ENCODE measurements around the gene OR51M1. TPM values are rescaled to one million over a fixed set of nuclear protein-coding genes. Genes with fewer than 3 reads are reported as not detected.

OR51M1 gene
- polyA plus RNA-seq, 1 of the 3 experiments (the other 2 are of a cell fraction): not detected

GRCh38 chr11:5362017-5362625, 21.5 kb upstream of the OR51M1 start:
- no peak for DNase-seq
- Histone ChIP-seq H3K79me2 (ENCODE audit: insufficient read depth) (no peaks in the 10 kb centered on the region), H3K27me3 (ENCODE audit: insufficient read depth) (no peaks in the 10 kb centered on the region), H3F3A (replicated peaks; ENCODE audit: insufficient read depth) (peaks cover 13% of the 10 kb centered on the region), H4K20me1 (ENCODE audit: insufficient read depth) (no peaks in the 10 kb centered on the region), H3K36me3 (replicated peaks in 1 of 2; ENCODE audit: control insufficient read depth in 1 of 2, insufficient read depth in 2 of 2, low read length in 1 of 2) (no peaks in the 10 kb centered on the region), H3K9me2 (no peaks in the 10 kb centered on the region), H3K27ac (ENCODE audit: low read depth in 2 of 2, low read length in 1 of 2) (no peak overlapping the region), H3K4me3 (ENCODE audit: low read depth in 2 of 2, low read length in 1 of 2) (no peak overlapping the region), H3K9me3 (no peaks in the 10 kb centered on the region), H3K4me1 (ENCODE audit: control insufficient read depth in 1 of 2, insufficient read depth in 2 of 2, low read depth in 1 of 2, low read length in 1 of 2) (peaks cover 0 to 7% of the 10 kb centered on the region in 2 experiments; a peak in 1 of 4 replicates), H2AFZ (ENCODE audit: low read depth) (no peak overlapping the region), H3K4me2 (no peak overlapping the region), H3K9ac (no peak overlapping the region)
- ChIA-PET POLR2A (no interaction called here), CTCF (no interaction called here)
- TF ChIP-seq NFIC (IDR thresholded peaks at IDR 0.05; ENCODE audit: borderline replicate concordance): no peak
- no peak for TF ChIP-seq CTCF (IDR thresholded peaks at IDR 0.05)
- TF ChIP-seq FOXM1 (IDR thresholded peaks at IDR 0.05; ENCODE audit: low read depth): no peak
- TF ChIP-seq JUND (IDR thresholded peaks at IDR 0.05): no peak
- 4% methylated on average over 3 of the region's 3 CpGs for WGBS (ENCODE audit: low lambda C conversion rate)

- Histone ChIP-seq H3K27me3 (ENCODE audit: insufficient read depth) (no peaks in the 10 kb centered on the region), H3K9me3 (no peaks in the 10 kb centered on the region), H3K9ac (no peak overlapping the region), H3K79me2 (ENCODE audit: insufficient read depth) (no peaks in the 10 kb centered on the region), H3K36me3 (replicated peaks in 1 of 2; ENCODE audit: control insufficient read depth in 1 of 2, insufficient read depth in 2 of 2, low read length in 1 of 2) (no peaks in the 10 kb centered on the region), H3K27ac (ENCODE audit: low read depth in 2 of 2, low read length in 1 of 2) (no peak overlapping the region), H3K9me2 (no peaks in the 10 kb centered on the region), H4K20me1 (ENCODE audit: insufficient read depth) (no peaks in the 10 kb centered on the region), H3F3A (replicated peaks; ENCODE audit: insufficient read depth) (peaks cover 27% of the 10 kb centered on the region), H3K4me3 (ENCODE audit: low read depth in 2 of 2, low read length in 1 of 2) (no peak overlapping the region), H3K4me2 (no peak overlapping the region), H2AFZ (ENCODE audit: low read depth) (no peak overlapping the region), H3K4me1 (ENCODE audit: control insufficient read depth in 1 of 2, insufficient read depth in 2 of 2, low read depth in 1 of 2, low read length in 1 of 2) (peaks cover 0 to 14% of the 10 kb centered on the region in 2 experiments; a peak in 1 of 4 replicates)
- CTCF ChIA-PET: interaction anchor here (1.5 kb wide), 1 partner anchor 527 kb away, joined by 3 read pairs; no protein-coding TSS in a partner anchor
- POLR2A ChIA-PET: no interaction called here
- 24% methylated on average over 1 of the region's 1 CpG for WGBS (ENCODE audit: low lambda C conversion rate)
- no peak for TF ChIP-seq CHD2 (IDR thresholded peaks at IDR 0.05; ENCODE audit: low read length, partially characterized antibody)
- no peak for TF ChIP-seq TCF12 (IDR thresholded peaks at IDR 0.05)
- TF ChIP-seq REST (IDR thresholded peaks at IDR 0.05; ENCODE audit: low read depth, low read length): no peak
- no peak for TF ChIP-seq EP300 (IDR thresholded peaks at IDR 0.05; ENCODE audit: borderline replicate concordance in 1 of 2, low read depth in 1 of 2, low read length in 1 of 2)
- no peak for TF ChIP-seq MXI1 (IDR thresholded peaks at IDR 0.05; ENCODE audit: low read depth, low read length)
- no peak for TF ChIP-seq JUND (IDR thresholded peaks at IDR 0.05)
- TF ChIP-seq USF2 (IDR thresholded peaks at IDR 0.05; ENCODE audit: borderline replicate concordance, low read depth, low read length): no peak
- TF ChIP-seq RFX5 (IDR thresholded peaks at IDR 0.05; ENCODE audit: low read length): no peak
- TF ChIP-seq SIN3A (IDR thresholded peaks at IDR 0.05; ENCODE audit: borderline replicate concordance, low read depth, low read length): no peak
- no peak for TF ChIP-seq RXRA (IDR thresholded peaks at IDR 0.05; ENCODE audit: borderline replicate concordance, low read depth)
- no peak for TF ChIP-seq MEF2A (IDR thresholded peaks at IDR 0.05; ENCODE audit: borderline replicate concordance, low read depth)
- TF ChIP-seq PBX3 (IDR thresholded peaks at IDR 0.05): no peak
- no peak for TF ChIP-seq CTCF (IDR thresholded peaks at IDR 0.05)
- TF ChIP-seq FOXJ3 (CRISPR knock-in tag; IDR thresholded peaks at IDR 0.05): no peak
- TF ChIP-seq FOSL2 (IDR thresholded peaks at IDR 0.05; ENCODE audit: borderline replicate concordance, low read depth): no peak
- no peak for TF ChIP-seq ELF1 (IDR thresholded peaks at IDR 0.05)
- DNase-seq: no peak
Observed at GRCh38 chr11:5363679-5364078, 19.9 kb upstream of the OR51M1 start.

Data from SK-N-SH (cell line).